GM12891 (cell line): ENCODE measurements around the gene KRT37.

Source experiments
- POLR2A ChIP-seq: IDR thresholded peaks from 2 replicates; pipeline ENCODE4 v1.6.1; 2011; ENCODE audit warnings: low read depth, low read length, control low read depth
- POLR2AphosphoS5 ChIP-seq: IDR thresholded peaks from 2 replicates; pipeline ENCODE4 v1.6.1; 2011; ENCODE audit warnings: low read depth, low read length, control low read depth

DNA sequence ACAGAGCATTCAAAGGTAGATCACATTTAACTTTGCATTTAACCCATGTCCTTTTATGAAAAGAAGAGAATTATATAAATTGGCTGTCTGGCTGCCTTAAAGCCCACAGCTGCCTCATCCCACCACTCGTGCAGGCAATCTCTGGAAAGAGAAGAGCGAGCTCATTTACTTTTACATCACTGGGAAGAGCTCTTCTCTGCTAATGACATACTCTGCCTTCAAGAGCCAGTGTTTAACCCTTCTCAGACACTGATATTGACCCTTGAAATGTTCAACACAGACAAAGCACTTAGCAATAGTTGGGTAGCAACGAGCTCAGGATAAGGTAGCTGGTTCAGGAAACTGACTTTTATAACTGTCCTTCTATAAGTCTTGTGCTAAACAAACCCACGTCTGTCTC is 9.6 kb upstream of the KRT37 start:
- TF ChIP-seq POLR2A (no peak), POLR2AphosphoS5 (no peak)
